Neural cell (in vitro differentiated cells): Measurements from ENCODE around the gene NUP98. TPM values are rescaled to one million over a fixed set of nuclear protein-coding genes. Genes with fewer than 3 reads are reported as not detected.

Experiments
- H2AFZ ChIP-seq: fragments of 200-600, 300-800 bp; sonication (generic), shearing (Covaris generic); 2 replicates; pipeline ENCODE4 v1.6.0; 2014; ENCODE audit warnings: low read depth, mild to moderate bottlenecking, antibody characterized with exemption, low read length, moderate library complexity
- H3F3A ChIP-seq: fragments of 200-600 bp; shearing (Covaris generic); 2 replicates; pipeline ENCODE4 v1.6.1; 2016; ENCODE audit warnings: mild to moderate bottlenecking, moderate library complexity, mixed read lengths, antibody characterized with exemption, low read length; ENCODE audit not compliant: insufficient read depth, poor library complexity, severe bottlenecking
- H3K27ac ChIP-seq: fragments of 200-600, 300-800 bp; sonication (generic), shearing (Covaris generic); 2 replicates; pipeline ENCODE4 v1.5.1; 2014; ENCODE audit warnings: mild to moderate bottlenecking, low read length, moderate library complexity
- H3K27me3 ChIP-seq: fragments of 300-800, 200-600 bp; sonication (generic), shearing (Covaris generic); 2 replicates; pipeline ENCODE4 v1.6.0; 2014; ENCODE audit warnings: mild to moderate bottlenecking, low read depth, low read length, moderate library complexity; ENCODE audit not compliant: insufficient read depth
- H3K36me3 ChIP-seq: fragments of 300-800, 200-600 bp; sonication (generic), shearing (Covaris generic); 2 replicates; pipeline ENCODE4 v1.5.1; 2014; ENCODE audit warnings: mild to moderate bottlenecking, antibody characterized with exemption, low read length, moderate library complexity; ENCODE audit not compliant: insufficient read depth
- H3K4me2 ChIP-seq: fragments of 300-800, 200-600 bp; sonication (generic), shearing (Covaris generic); 2 replicates; pipeline ENCODE4 v1.6.0; 2014; ENCODE audit warnings: mild to moderate bottlenecking, low read length
- H3K4me3 ChIP-seq: fragments of 300-800, 200-600 bp; sonication (generic), shearing (Covaris generic); 2 replicates; pipeline ENCODE4 v1.5.1; 2014; ENCODE audit warnings: mild to moderate bottlenecking, low read length, moderate library complexity
- H3K79me2 ChIP-seq: fragments of 200-600 bp; shearing (Covaris generic); replicated peaks from 2 replicates; pipeline ENCODE4 v1.6.0; 2014; ENCODE audit warnings: mild to moderate bottlenecking, low read length, moderate library complexity; ENCODE audit not compliant: insufficient read depth
- H3K9ac ChIP-seq: fragments of 300-800, 200-600 bp; sonication (generic), shearing (Covaris generic); 2 replicates; pipeline ENCODE4 v1.6.1; 2016; ENCODE audit warnings: mild to moderate bottlenecking, low read length, mixed read lengths
- H3K9me2 ChIP-seq: fragments of 200-600 bp; shearing (Covaris generic); 2 replicates; pipeline ENCODE4 v1.6.1; 2016; ENCODE audit warnings: mild to moderate bottlenecking, low read length, mixed read lengths; ENCODE audit not compliant: insufficient read depth
- H3K9me3 ChIP-seq: fragments of 200-600, 300-800 bp; sonication (generic), shearing (Covaris generic); 2 replicates; pipeline ENCODE4 v1.6.1; 2016; ENCODE audit warnings: mild to moderate bottlenecking, mixed run types, low read length, moderate library complexity, mixed read lengths
- H4K20me1 ChIP-seq: fragments of 200-600 bp; shearing (Covaris generic); 2 replicates; pipeline ENCODE4 v1.6.1; 2016; ENCODE audit warnings: mild to moderate bottlenecking, mixed run types; ENCODE audit not compliant: insufficient read depth
- CTCF ChIP-seq: fragments of 450-650 bp; IDR thresholded peaks from 2 replicates; pipeline ENCODE4 v1.5.1; 2014; ENCODE audit warnings: antibody characterized with exemption, mild to moderate bottlenecking, moderate library complexity; ENCODE audit not compliant: poor library complexity, severe bottlenecking
- EZH2 ChIP-seq: fragments of 200-600, 300-800 bp; shearing (Covaris generic), sonication (generic); IDR thresholded peaks from 2 replicates; pipeline ENCODE4 v1.6.1; 2014; ENCODE audit warnings: antibody characterized with exemption, low read length, borderline replicate concordance, mild to moderate bottlenecking; ENCODE audit not compliant: insufficient read depth, poor library complexity, severe bottlenecking
- MXI1 ChIP-seq: fragments of 450-650 bp; conservative IDR thresholded peaks from 2 replicates; pipeline ENCODE4 v1.6.1; 2014; ENCODE audit warnings: antibody characterized with exemption, mild to moderate bottlenecking; ENCODE audit not compliant: poor library complexity, severe bottlenecking
- POLR2AphosphoS5 ChIP-seq: IDR thresholded peaks from 2 replicates; pipeline ENCODE4 v1.6.1; 2012
- RAD21 ChIP-seq: fragments of 450-650 bp; conservative IDR thresholded peaks from 2 replicates; pipeline ENCODE4 v1.6.1; 2014; ENCODE audit warnings: antibody characterized with exemption, mild to moderate bottlenecking, moderate library complexity
- REST ChIP-seq: IDR thresholded peaks from 2 replicates; pipeline ENCODE4 v1.6.1; 2012; ENCODE audit warnings: borderline replicate concordance
- SMC3 ChIP-seq: fragments of 450-650 bp; conservative IDR thresholded peaks from 2 replicates; pipeline ENCODE4 v1.6.1; 2014; ENCODE audit warnings: antibody characterized with exemption, mild to moderate bottlenecking, moderate library complexity; ENCODE audit not compliant: poor library complexity
- polyA plus RNA-seq: library from polyadenylated mRNA; depleted of rRNA; stranded (reverse); fragments of >200 nt; gene quantifications from 2 replicates; pipeline ENCODE4 v1.2.3, GENCODE V29; 2014

The NUP98 gene
- polyA plus RNA-seq, 1 donor from 2014 or later, result 28.9 TPM

GRCh38 chr11:3820971-3821370, 23.6 kb upstream of the NUP98 start:
- no peak overlapping the region for H3K27ac ChIP-seq
- no peaks in the 10 kb centered on the region for H3K9me2 ChIP-seq
- H2AFZ ChIP-seq, result no peak overlapping the region
- no peak overlapping the region for H3K4me2 ChIP-seq
- no peaks in the 10 kb centered on the region for H3K27me3 ChIP-seq
- no peak overlapping the region for H3K9ac ChIP-seq
- no peaks in the 10 kb centered on the region for H3K79me2 ChIP-seq
- no peaks in the 10 kb centered on the region for H3F3A ChIP-seq
- no peaks in the 10 kb centered on the region for H3K9me3 ChIP-seq
- no peak overlapping the region for H3K4me3 ChIP-seq
- no peaks in the 10 kb centered on the region for H3K36me3 ChIP-seq
- TF ChIP-seq MXI1 (no peak), CTCF (no peak), RAD21 (no peak), POLR2AphosphoS5 (no peak), REST (no peak), SMC3 (no peak), EZH2 (no peak)
- no peaks in the 10 kb centered on the region for H4K20me1 ChIP-seq

- Histone ChIP-seq H3K4me3 (no peak overlapping the region), H3K79me2 (no peaks in the 10 kb centered on the region), H3K27me3 (no peaks in the 10 kb centered on the region), H3K27ac (no peak overlapping the region), H4K20me1 (no peaks in the 10 kb centered on the region), H3K4me2 (no peak overlapping the region), H3F3A (no peaks in the 10 kb centered on the region), H3K9ac (no peak overlapping the region), H3K9me2 (no peaks in the 10 kb centered on the region), H2AFZ (no peak overlapping the region), H3K9me3 (no peaks in the 10 kb centered on the region), H3K36me3 (no peaks in the 10 kb centered on the region)
- TF ChIP-seq MXI1 (no peak), SMC3 (no peak), POLR2AphosphoS5 (no peak), CTCF (no peak)
Measured at GRCh38 chr11:3817181-3817800, 19.9 kb upstream of the NUP98 start.
